ENCODE data around the gene KIF5B. TPM values are rescaled to one million over a fixed set of nuclear protein-coding genes. Genes with fewer than 3 reads are reported as not detected.

The KIF5B gene
- total and polyA plus RNA-seq, 9 of the 15 experiments (the other 6 are each of a cell fraction or from before 2014, with no cell fraction given), result 24.4 to 94.4 (median 68.9) TPM

DNA sequence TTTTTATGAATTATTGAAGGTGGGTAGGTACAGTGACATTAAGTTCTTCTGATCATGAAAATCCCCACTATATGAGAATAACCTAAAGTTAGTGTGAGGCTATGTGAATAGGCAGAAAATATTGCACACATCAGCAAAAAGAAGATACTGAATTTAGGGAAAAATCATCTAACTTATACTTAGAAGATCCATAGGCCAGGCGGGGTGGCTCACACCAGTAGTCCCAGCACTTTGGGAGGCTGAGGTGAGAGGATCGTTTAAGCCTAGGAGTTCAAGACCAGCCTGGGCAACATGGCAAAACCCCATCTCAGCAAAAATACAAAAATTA is 78.1 kb downstream of the KIF5B start:
- in situ Hi-C loops (cut with MboI), result no loop called here

More for the DNA sequence above, 78.1 kb downstream of the KIF5B start:
- POLR2A ChIA-PET, result interaction anchor here (1.3 kb wide), 1 partner anchor 26 kb away, joined by 5 read pairs; no protein-coding TSS in a partner anchor
- Histone ChIP-seq H3K9me1 (ENCODE audit: control insufficient read depth, insufficient read depth, low read length) (no peaks in the 10 kb centered on the region), H3K27me3 (ENCODE audit: control insufficient read depth in 2 of 2, insufficient read depth in 2 of 2, low read length in 2 of 2) (no peaks in the 10 kb centered on the region), H4K20me1 (replicated peaks; ENCODE audit: control insufficient read depth, insufficient read depth, low read length) (no peaks in the 10 kb centered on the region), H3K9me3 (replicated peaks; ENCODE audit: control insufficient read depth, insufficient read depth, low read depth, low read length) (no peaks in the 10 kb centered on the region), H3K4me2 (ENCODE audit: insufficient read depth, low read length) (no peak overlapping the region), H3K27ac (ENCODE audit: extremely low read depth, low read depth, low read length) (no peak overlapping the region; the same call in 2 of the 3 replicates), H3K4me1 (replicated peaks in 1 of 2; ENCODE audit: control insufficient read depth in 2 of 2, insufficient read depth in 2 of 2, low read length in 2 of 2) (peaks cover 28 to 36% of the 10 kb centered on the region in 2 experiments), H3K9ac (ENCODE audit: insufficient read depth in 1 of 2, low read depth in 2 of 2, low read length in 2 of 2) (no peak overlapping the region), H2AFZ (ENCODE audit: low read depth, low read length) (peak overlapping the region; percentile 83), H3K4me3 (no peak overlapping the region), H3K79me2 (ENCODE audit: control insufficient read depth, insufficient read depth, low read length) (no peaks in the 10 kb centered on the region), H3K36me3 (ENCODE audit: control insufficient read depth, insufficient read depth, low read length) (no peaks in the 10 kb centered on the region)
- CTCF ChIA-PET (ENCODE audit: low intra/inter-chr PET ratio), result no interaction called here
- DNase-seq (ENCODE audit: extremely low read depth in 1 of 4, low spot score in 3 of 4) (no peak), FAIRE-seq (no peak), ATAC-seq (no peak)
- TF ChIP-seq ZC3H11A (IDR thresholded peaks at IDR 0.05; ENCODE audit: low read depth, low read length) (no peak), ZNF316 (IDR thresholded peaks at IDR 0.05) (peak; percentile 97), EP400 (IDR thresholded peaks at IDR 0.05) (0 out of 2 replicates have a peak, but pooled peaks have one; percentile 18), C11orf30 (IDR thresholded peaks at IDR 0.05; ENCODE audit: low read depth) (peak; percentile 95), MAFK (IDR thresholded peaks at IDR 0.05; ENCODE audit: low read length) (peak; percentile 96), CEBPB (tag; IDR thresholded peaks at IDR 0.05) (no peak), MAFF (IDR thresholded peaks at IDR 0.05; ENCODE audit: low read length) (peak; percentile 96), MAFG (tag; conservative IDR thresholded peaks at IDR 0.05) (peak; percentile 91)
- TF ChIP-seq, protein P1, sequence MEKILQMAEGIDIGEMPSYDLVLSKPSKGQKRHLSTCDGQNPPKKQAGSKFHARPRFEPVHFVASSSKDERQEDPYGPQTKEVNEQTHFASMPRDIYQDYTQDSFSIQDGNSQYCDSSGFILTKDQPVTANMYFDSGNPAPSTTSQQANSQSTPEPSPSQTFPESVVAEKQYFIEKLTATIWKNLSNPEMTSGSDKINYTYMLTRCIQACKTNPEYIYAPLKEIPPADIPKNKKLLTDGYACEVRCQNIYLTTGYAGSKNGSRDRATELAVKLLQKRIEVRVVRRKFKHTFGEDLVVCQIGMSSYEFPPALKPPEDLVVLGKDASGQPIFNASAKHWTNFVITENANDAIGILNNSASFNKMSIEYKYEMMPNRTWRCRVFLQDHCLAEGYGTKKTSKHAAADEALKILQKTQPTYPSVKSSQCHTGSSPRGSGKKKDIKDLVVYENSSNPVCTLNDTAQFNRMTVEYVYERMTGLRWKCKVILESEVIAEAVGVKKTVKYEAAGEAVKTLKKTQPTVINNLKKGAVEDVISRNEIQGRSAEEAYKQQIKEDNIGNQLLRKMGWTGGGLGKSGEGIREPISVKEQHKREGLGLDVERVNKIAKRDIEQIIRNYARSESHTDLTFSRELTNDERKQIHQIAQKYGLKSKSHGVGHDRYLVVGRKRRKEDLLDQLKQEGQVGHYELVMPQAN (IDR thresholded peaks at IDR 0.05; ENCODE audit: borderline replicate concordance), result no peak
- 71% methylated on average over 2 of the region's 2 CpGs for WGBS (ENCODE audit: insufficient coverage, low coverage, missing lambda C conversion rate)
- intact Hi-C loops (cut with micrococcal nuclease), result no loop called here
- BruUV-seq (replicated peaks), result no TSS peak

Data from K562 (cell line).